ENCODE data around the gene DYNC1LI1. TPM values are rescaled to one million over a fixed set of nuclear protein-coding genes. Genes with fewer than 3 reads are reported as not detected.
"Not testable (repeated sequence)": the region's sequence is repeated elsewhere in the genome, so short reads cannot be mapped to it uniquely, and the experiment has no call there.

DYNC1LI1 gene
- total and polyA plus RNA-seq, 2 experiments from 2014 or later, result 43.2 to 47.3 TPM

DNA sequence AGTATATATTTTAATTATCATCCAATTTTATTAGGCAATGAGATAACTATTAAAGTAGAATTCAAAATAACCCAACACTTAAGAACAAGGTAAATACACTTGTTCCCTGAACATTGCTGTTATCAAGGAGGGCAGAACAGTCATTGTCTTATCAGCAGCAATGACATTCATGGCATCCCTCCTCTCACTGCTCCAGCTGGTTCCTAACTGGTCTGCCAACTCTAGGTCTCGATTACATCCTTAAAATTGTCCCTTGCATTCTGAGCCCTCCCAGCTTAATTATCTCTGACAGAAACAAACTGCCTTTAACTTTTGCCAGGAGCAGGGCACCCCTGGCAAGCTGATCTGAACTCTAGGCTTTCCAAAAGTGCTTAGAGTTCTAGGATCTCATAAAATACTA lies 14.0 kb upstream of the DYNC1LI1 start:
- Histone ChIP-seq H3K27ac (no peak overlapping the region), H3K36me3 (no peaks in the 10 kb centered on the region), H3K27me3 (no peaks in the 10 kb centered on the region), H3K4me3 (no peak overlapping the region), H3K4me1 (ENCODE audit: low read depth) (no peaks in the 10 kb centered on the region), H3K9me3 (ENCODE audit: low read depth) (no peaks in the 10 kb centered on the region)
- no peak for TF ChIP-seq CTCF (IDR thresholded peaks at IDR 0.05; ENCODE audit: low read depth, low read length)
- DNase-seq (ENCODE audit: low read depth in 1 of 2, low spot score in 1 of 2), result peak in 1 of 2 donors; percentile 24

- Histone ChIP-seq H3K27ac (no peak overlapping the region), H3K9me3 (ENCODE audit: low read depth) (no peaks in the 10 kb centered on the region), H3K27me3 (no peaks in the 10 kb centered on the region), H3K4me3 (no peak overlapping the region), H3K4me1 (ENCODE audit: low read depth) (no peaks in the 10 kb centered on the region), H3K36me3 (no peaks in the 10 kb centered on the region)
- TF ChIP-seq CTCF (IDR thresholded peaks at IDR 0.05; ENCODE audit: low read depth, low read length), result no peak
- no peak for DNase-seq (ENCODE audit: low read depth in 1 of 2, low spot score in 1 of 2)
These were observed 13.1 kb upstream of the DYNC1LI1 start for GRCh38 chr3:32583708-32584107.

GRCh38 chr3:32578669-32579068 lies 8.0 kb upstream of the DYNC1LI1 start:
- H3K36me3 ChIP-seq; DNase-seq (ENCODE audit: low read depth in 1 of 2, low spot score in 1 of 2); H3K27ac ChIP-seq; H3K4me3 ChIP-seq; H3K9me3 ChIP-seq (ENCODE audit: low read depth); H3K27me3 ChIP-seq: not testable (repeated sequence)
- peaks cover 16% of the 10 kb centered on the region for H3K4me1 ChIP-seq (ENCODE audit: low read depth)

GRCh38 chr3:32577581-32578556 lies 7.2 kb upstream of the DYNC1LI1 start:
- Histone ChIP-seq H3K4me1 (ENCODE audit: low read depth) (peaks cover 18% of the 10 kb centered on the region), H3K27ac (peak overlapping the region; percentile 48), H3K9me3 (ENCODE audit: low read depth) (no peaks in the 10 kb centered on the region), H3K36me3 (no peaks in the 10 kb centered on the region), H3K4me3 (no peak overlapping the region), H3K27me3 (no peaks in the 10 kb centered on the region)
- DNase-seq (ENCODE audit: low read depth in 1 of 2, low spot score in 1 of 2), result peak in 1 of 2 donors; percentile 73
- TF ChIP-seq CTCF (IDR thresholded peaks at IDR 0.05; ENCODE audit: low read depth, low read length), result no peak

DNA sequence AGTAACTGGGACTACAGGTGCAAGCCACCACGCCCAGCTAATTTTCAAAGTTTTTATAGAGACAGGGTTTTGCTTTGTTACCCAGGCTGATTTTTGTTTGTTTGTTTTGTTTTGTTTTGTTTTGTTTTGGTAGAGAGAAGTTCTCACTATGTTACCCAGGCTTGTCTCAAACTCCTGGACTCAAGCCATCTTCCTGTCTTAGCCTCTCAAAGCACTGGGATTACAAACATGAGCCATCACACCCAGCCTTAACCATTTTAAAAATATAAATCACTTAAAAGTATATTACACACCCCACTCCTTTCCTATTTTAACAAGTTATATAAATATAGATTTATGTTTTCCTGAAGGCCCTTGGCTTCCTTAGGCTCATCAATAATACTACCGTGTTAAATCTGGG lies 6.5 kb upstream of the DYNC1LI1 start:
- no peaks in the 10 kb centered on the region for H3K9me3 ChIP-seq (ENCODE audit: low read depth)
- no peak overlapping the region for H3K4me3 ChIP-seq
- no peaks in the 10 kb centered on the region for H3K36me3 ChIP-seq
- peak overlapping the region; percentile 48 for H3K27ac ChIP-seq
- TF ChIP-seq CTCF (IDR thresholded peaks at IDR 0.05; ENCODE audit: low read depth, low read length), result no peak
- peak in 1 of 2 donors; percentile 49 for DNase-seq (ENCODE audit: low read depth in 1 of 2, low spot score in 1 of 2)
- H3K27me3 ChIP-seq, result no peaks in the 10 kb centered on the region
- peaks cover 18% of the 10 kb centered on the region for H3K4me1 ChIP-seq (ENCODE audit: low read depth)

DNA sequence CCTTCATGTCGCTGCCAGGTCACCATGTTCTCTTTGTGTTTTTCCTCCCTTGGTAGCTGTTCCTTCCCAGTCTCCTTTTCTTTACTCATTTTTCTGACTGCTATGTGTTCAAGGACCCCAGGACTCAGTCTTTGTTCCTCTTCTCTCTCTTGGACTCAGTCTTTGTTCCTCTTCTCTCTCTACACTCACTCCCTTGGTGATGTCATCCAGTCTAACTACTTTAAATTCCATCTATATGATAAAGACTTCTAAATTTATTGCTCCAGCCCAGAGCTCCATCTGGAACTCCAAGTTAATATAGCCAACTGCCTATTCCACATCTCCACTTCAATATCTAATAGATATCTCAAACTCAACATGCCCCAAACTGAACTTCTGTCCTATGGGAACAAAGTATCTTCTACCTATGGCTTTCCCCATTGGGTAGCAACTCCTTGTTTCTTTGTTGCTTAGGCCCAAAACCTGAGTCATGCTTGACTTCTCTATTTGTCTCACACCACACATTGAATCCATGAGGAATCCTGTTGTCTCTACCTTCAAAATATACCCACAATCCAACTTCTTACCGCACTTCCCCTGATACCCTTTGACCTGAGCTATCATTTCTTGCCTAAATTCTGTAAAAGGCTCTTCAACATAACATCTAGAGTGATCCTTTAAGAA lies 4.9 kb upstream of the DYNC1LI1 start:
- no peaks in the 10 kb centered on the region for H3K9me3 ChIP-seq (ENCODE audit: low read depth)

More for the DNA sequence above, 4.9 kb upstream of the DYNC1LI1 start:
- H3K27me3 ChIP-seq, result no peaks in the 10 kb centered on the region
- H3K4me1 ChIP-seq (ENCODE audit: low read depth), result peaks cover 25% of the 10 kb centered on the region
- no peak for TF ChIP-seq CTCF (IDR thresholded peaks at IDR 0.05; ENCODE audit: low read depth, low read length)
- H3K36me3 ChIP-seq, result no peaks in the 10 kb centered on the region
- no peak overlapping the region for H3K27ac ChIP-seq
- DNase-seq (ENCODE audit: low read depth in 1 of 2, low spot score in 1 of 2), result no peak
- no peak overlapping the region for H3K4me3 ChIP-seq

All from cardiac muscle cell (in vitro differentiated cells and primary cell).